Right ventricle myocardium superior (tissue), 1 donor: Measurements from ENCODE around the gene TAB2. TPM values are rescaled to one million over a fixed set of nuclear protein-coding genes. Genes with fewer than 3 reads are reported as not detected.

Experiments
- ATAC-seq: fragments of 200-7000 bp; cut with Tn5 transposase; one replicate; pipeline ENCODE4 v1.9.1; 2020; ENCODE audit warnings: mild to moderate bottlenecking; ENCODE audit not compliant: poor library complexity
- DNase-seq: peaks from one replicate; pipeline ENCODE4 v3.0.0-alpha.2; 2020
- intact Hi-C: fragments of 100-400 bp; cut with DNase I; formaldehyde crosslinking; loops from one replicate; pipeline ENCODE4 v1.11.2; 2022
- long read RNA-seq: library from polyadenylated mRNA; unstranded; transcript quantifications from one replicate; pipeline ENCODE4 v2.0.0, GENCODE V29; 2021
- total RNA-seq: library from RNA; stranded (reverse); fragmentation: NEBNext Ultra II Directional; extraction: Animal tissue kit (Norgen Biotek cat#: 25700); gene quantifications from one replicate; pipeline ENCODE4 v1.2.1, GENCODE V29; 2021
- donor health status: DM: no; HTN: yes; CAD: no; lungs with severe emphysema.

Gene TAB2
- 58.0 TPM for total RNA-seq
- long read RNA-seq, full-length matches to known transcripts, result 9 of 47 reads
- long read RNA-seq, partial matches to known transcripts, result 34 of 47 reads
- long read RNA-seq, other reads (novel, unspliced or antisense), result 4 of 47 reads

GRCh38 chr6:149317644-149318571 is at the start of gene TAB2:
TSS of gene TAB2 (plus strand) at chr6:149317712. CDS start at chr6:149369998, 52,286 bp downstream.
- DNase-seq (no peak), ATAC-seq (peak; percentile 71)
- intact Hi-C loops, result no loop called here

GRCh38 chr6:149268146-149268545 is 49.4 kb upstream of the TAB2 start:
- DNase-seq, result no peak
- ATAC-seq, result no peak
- intact Hi-C loops, result no loop called here

- DNase-seq (no peak), ATAC-seq (no peak)
- intact Hi-C loops, result no loop called here
Observed at GRCh38 chr6:149268768-149269167, 48.7 kb upstream of the TAB2 start.

GRCh38 chr6:149270616-149271015 is 46.9 kb upstream of the TAB2 start:
- DNase-seq (no peak), ATAC-seq (no peak)
- intact Hi-C loops, result no loop called here

- no peak for DNase-seq
- ATAC-seq, result peak; percentile 39
- intact Hi-C loops, result no loop called here
Observed at GRCh38 chr6:149271348-149272340, 45.9 kb upstream of the TAB2 start.

- intact Hi-C loops, result no loop called here
- DNase-seq (peak; percentile 70), ATAC-seq (peak; percentile 55)
Observed at GRCh38 chr6:149273318-149273717, 44.2 kb upstream of the TAB2 start.

GRCh38 chr6:149275621-149276020 is 41.9 kb upstream of the TAB2 start:
- intact Hi-C loops, result no loop called here
- DNase-seq (no peak), ATAC-seq (no peak)

GRCh38 chr6:149277621-149278020 is 39.9 kb upstream of the TAB2 start:
- intact Hi-C loops, result no loop called here
- ATAC-seq (no peak), DNase-seq (no peak)

- DNase-seq (no peak), ATAC-seq (no peak)
- intact Hi-C loops, result no loop called here
Observed at GRCh38 chr6:149278997-149279396, 38.5 kb upstream of the TAB2 start.

- no peak for DNase-seq
- intact Hi-C loops, result no loop called here
- ATAC-seq, result no peak
Observed at GRCh38 chr6:149284904-149285303, 32.6 kb upstream of the TAB2 start.

GRCh38 chr6:149285626-149286025 is 31.9 kb upstream of the TAB2 start:
- no peak for ATAC-seq
- intact Hi-C loops, result no loop called here
- DNase-seq, result no peak

- ATAC-seq (no peak), DNase-seq (no peak)
- intact Hi-C loops, result no loop called here
Observed at GRCh38 chr6:149286905-149287304, 30.6 kb upstream of the TAB2 start.

GRCh38 chr6:149289192-149289781 is 28.2 kb upstream of the TAB2 start:
- DNase-seq, result no peak
- intact Hi-C loops, result no loop called here
- no peak for ATAC-seq

GRCh38 chr6:149289966-149290365 is 27.5 kb upstream of the TAB2 start:
- intact Hi-C loops, result no loop called here
- no peak for ATAC-seq
- DNase-seq, result no peak

GRCh38 chr6:149293244-149293643 is 24.3 kb upstream of the TAB2 start:
- intact Hi-C loops, result no loop called here
- DNase-seq, result no peak
- ATAC-seq, result no peak

GRCh38 chr6:149300563-149300962 is 16.9 kb upstream of the TAB2 start:
- DNase-seq (no peak), ATAC-seq (no peak)
- intact Hi-C loops, result no loop called here

GRCh38 chr6:149302723-149303122 is 14.8 kb upstream of the TAB2 start:
- ATAC-seq (no peak), DNase-seq (no peak)
- intact Hi-C loops, result no loop called here

GRCh38 chr6:149303468-149303867 is 14.0 kb upstream of the TAB2 start:
- no peak for DNase-seq
- ATAC-seq, result no peak
- intact Hi-C loops, result no loop called here

GRCh38 chr6:149305372-149305771 is 12.1 kb upstream of the TAB2 start:
- DNase-seq (no peak), ATAC-seq (no peak)
- intact Hi-C loops, result no loop called here
